Stimulated activated CD4-positive, alpha-beta T cell treated with anti-CD3 and anti-CD28 coated beads, Interleukin-12 subunit alpha, Interleukin-12 subunit beta, amount 100 ng/mL, for 24 hours (primary cell): ENCODE measurements around the gene GPBP1.
"Not testable (repeated sequence)": the region's sequence is repeated elsewhere in the genome, so short reads cannot be mapped to it uniquely, and the experiment has no call there.

ENCODE experiments used
- DNase-seq, 2 experiments: peaks; one replicate each; pipeline ENCODE4 v3.0.0-alpha.2; 2020; ENCODE audit warnings: low read depth in 2 of 2

The GPBP1 gene

GRCh38 chr5:57280853-57281252, 107.0 kb downstream of the GPBP1 start:
- no peak for DNase-seq

- not testable (repeated sequence) for DNase-seq
Observed at GRCh38 chr5:57285084-57285483, 111.2 kb downstream of the GPBP1 start.

DNA sequence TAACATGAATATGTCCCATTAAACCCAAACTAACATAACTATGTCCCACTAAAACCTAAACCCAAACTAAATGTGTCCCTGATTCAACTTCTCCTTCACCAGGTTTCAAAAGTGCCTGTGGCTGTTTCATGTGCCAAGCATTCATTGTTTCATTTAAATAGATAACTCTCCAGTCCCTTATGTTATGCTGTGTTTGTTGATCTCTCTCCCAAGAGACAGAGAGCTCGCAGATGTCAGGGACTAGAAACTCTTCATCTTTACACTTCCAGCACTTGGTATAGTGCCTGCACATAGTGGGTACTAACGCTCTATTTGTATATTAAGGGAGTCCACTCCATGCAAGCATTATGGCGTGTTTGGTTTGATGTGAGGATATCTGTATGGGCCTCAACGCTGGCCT, 118.0 kb downstream of the GPBP1 start:
- DNase-seq: no peak

- no peak for DNase-seq
Observed at GRCh38 chr5:57292336-57292735, 118.5 kb downstream of the GPBP1 start.

- DNase-seq: peak; percentile 59 to 83
Observed at GRCh38 chr5:57298295-57298984, 124.6 kb downstream of the GPBP1 start.

- DNase-seq: peak in 1 of 2 experiments; percentile 55
Observed at GRCh38 chr5:57298985-57299491, 125.2 kb downstream of the GPBP1 start.

GRCh38 chr5:57299986-57300385, 126.1 kb downstream of the GPBP1 start:
- no peak for DNase-seq

- DNase-seq: peak in 1 of 2 experiments; percentile 53
Observed at GRCh38 chr5:57302164-57302563, 128.3 kb downstream of the GPBP1 start.

DNA sequence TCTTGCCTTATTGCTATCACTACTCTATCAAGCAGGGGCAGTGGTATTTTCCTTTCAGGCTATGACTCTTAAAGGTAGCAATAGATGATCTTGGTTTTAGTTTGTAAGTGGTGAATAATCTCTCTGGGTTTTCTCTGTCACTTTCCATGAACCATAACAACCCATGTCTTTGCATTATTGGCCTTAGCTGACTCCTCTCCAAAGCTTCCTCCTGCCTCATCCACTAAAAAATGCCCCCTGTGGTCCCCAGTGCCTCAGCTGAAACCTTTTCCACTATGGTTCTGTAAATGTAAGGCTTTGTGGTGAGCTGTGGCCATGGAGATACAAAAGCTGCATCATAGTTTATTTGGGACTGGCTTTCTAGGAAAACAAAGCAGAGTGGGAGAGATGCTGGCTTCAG, 128.8 kb downstream of the GPBP1 start:
- no peak for DNase-seq

DNA sequence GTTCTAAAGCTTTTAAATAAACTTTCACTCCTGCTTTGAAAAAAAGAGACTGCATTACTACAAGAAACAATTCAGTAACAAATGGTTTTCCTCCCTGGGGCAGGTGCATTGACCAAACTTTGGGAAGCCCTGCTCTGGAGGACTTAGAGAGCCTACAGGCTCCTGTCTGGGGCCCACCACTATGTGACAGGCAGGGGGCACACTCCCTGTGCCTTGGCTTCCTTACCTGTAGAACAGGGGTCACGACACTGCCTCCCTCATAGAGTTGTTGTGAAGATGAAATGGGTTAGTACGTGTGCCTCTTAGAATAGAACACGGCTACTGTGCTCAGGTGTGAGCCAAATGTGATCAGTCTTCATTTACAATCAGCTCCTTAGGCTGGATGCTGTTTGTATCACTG, 130.1 kb downstream of the GPBP1 start:
- DNase-seq: no peak

- DNase-seq: no peak
Observed at GRCh38 chr5:57304931-57305330, 131.1 kb downstream of the GPBP1 start.

GRCh38 chr5:57306359-57306758, 132.5 kb downstream of the GPBP1 start:
- no peak for DNase-seq

DNA sequence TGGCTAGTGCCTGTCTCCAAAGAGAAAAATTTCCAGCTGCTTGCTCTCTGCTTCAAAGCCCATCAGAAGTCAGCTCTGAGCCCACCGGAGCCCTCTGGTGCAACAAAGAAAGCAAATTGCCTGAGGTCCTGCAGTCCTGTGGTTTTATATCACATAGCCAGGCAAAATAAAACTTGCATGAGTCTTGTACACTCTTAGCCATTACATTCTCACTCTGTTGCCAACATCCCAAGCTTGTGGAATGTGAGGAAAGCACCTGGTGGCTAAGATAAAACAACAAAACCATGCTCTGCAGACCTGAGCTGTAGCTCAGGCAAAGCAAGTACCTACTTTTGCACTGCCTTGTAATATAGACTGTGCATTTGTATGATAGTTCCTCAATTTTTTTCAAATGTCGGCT, 133.7 kb downstream of the GPBP1 start:
- no peak for DNase-seq

- not testable (repeated sequence) for DNase-seq
Observed at GRCh38 chr5:57309022-57309421, 135.2 kb downstream of the GPBP1 start.

DNA sequence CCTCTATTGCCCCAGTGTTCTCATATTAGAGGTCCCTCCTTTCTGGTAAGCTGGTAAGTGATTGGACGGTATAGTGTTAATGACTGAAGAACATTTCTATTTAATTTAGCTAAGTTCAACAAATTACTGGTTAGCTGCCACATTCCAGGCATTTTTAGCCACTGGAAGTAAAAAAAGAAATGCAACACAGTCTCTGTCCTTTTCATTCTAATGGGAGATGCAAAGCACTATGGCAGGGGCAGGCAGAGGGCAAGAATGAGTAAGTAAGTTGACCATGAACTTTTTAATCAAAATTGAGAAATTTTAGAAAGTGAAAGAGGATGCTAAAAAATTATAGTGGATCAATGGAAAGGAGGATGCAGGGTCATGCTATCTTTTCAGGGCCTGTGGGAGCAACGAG, 137.4 kb downstream of the GPBP1 start:
- DNase-seq: no peak

DNA sequence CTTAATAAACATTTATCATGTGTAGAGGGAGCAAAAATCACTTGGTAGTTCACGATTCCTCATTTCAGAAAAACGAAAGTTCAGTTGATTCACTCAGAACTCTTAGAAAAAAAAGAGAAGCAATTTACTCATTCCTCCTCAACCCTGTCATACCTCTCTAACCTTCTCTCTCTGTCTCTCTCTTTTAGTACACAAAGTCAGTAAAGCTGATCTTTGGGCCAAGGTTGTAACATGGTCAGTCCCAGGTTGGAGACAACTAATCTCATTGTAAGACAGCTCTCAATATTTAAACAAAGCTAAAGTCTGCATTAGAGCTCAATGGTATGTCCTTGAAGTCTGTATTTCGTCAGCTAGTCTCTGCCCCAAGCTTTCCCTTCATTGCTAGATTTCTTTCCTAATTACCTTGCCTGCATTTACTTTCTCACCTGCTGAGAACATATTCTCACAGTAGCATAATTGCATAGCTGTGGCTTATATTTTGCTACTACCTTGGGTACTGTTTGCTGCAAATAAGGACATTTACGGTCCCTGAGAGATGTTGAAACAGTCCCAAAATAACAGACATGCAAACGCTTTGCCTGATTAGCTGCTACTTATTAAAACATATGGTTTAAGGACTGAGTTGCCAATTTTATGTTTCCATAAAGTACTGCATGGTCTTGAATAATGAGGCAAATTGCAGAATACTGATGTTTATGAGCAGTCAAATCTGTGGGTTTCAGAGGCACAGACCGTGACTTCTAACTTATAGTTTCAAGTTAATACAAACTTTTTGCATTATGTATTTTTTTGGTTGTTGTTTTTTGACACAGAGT, 138.3 kb downstream of the GPBP1 start:
- DNase-seq: no peak

- DNase-seq: no peak
Observed at GRCh38 chr5:57313716-57314115, 139.9 kb downstream of the GPBP1 start.
